DLD1 (cell line): Measurements from ENCODE around the gene MLYCD.

Experiments used
- in situ Hi-C: cut with HindIII; loops from 2 replicates; pipeline ENCODE4 v1.10.0; 2017; ENCODE audit warnings: low sequenced_read_pairs

The MLYCD gene

GRCh38 chr16:83968891-83969649 lies 70.2 kb downstream of the MLYCD start:
- in situ Hi-C loops = no loop called here

DNA sequence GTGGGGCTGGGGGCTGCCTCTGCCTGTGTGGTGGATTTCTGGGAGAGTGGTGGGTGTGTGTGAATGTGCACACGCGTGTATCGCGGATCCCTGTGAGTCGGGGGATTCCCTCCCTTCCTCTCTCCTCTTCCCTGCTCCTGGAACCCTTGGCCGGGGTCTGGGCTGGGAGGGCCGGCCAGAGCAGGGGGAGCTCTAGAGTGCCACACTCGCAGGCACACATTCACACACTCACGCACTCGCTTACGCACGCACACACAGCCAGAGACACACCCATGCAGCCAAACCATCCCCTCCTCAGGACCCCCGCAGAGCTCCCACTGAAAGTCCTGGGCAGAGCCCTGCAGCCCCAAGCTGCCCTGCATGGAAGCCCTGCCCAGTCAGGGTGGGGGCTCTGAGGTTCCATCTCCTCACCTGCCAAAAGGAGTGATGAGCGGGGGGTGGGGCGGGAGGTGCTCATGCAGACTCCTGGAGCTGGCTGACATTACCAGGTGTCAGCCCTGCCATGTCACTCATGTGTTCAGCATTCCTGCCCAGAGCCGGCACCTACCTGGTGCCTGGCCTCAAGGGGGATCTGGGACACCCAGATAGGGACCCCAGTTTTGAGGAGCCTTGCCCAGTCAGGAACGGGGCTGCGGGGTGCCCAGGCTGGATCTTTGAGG lies 71.0 kb downstream of the MLYCD start:
- in situ Hi-C loops = no loop called here

- in situ Hi-C loops = no loop called here
Measured at GRCh38 chr16:83970430-83970815, 71.5 kb downstream of the MLYCD start.

GRCh38 chr16:83971165-83972130 lies 72.5 kb downstream of the MLYCD start:
- in situ Hi-C loops = no loop called here

DNA sequence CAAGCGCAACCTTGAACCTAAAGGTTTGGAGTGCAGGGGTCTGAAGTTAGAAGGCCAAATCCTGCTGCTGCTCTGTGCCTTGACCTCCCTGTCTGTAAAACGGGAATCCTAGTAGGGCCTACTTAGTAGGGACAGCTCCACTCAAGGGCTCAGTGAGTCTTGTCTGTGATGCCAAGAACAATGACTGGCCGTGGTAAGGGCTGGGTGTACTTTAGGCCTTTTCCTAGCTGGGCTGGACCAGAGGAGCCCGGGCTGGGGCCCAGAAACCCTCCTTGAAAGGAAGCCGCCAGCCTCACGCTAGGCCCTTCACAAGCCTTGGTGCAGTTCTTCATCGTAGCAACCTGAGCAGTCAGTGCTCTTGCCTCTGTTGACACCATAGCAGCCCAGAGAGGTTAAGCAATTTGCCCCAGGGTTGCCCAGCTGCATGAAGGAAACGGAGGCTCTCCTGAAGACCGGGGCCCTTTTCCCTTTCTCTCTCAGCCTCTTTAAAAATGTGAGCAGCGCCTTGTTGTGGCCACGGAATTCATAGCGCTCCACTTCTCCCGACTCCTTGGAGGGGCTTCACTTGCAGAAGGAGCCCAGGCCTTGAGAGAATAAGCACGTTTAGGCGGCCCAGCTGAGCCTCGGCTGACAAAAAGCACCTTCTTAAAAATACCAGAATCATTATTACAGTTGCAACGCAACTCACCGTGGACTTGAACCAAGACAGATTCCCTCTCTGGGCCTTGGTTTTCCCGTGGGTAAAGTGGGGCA lies 73.5 kb downstream of the MLYCD start:
- in situ Hi-C loops = no loop called here

- in situ Hi-C loops = no loop called here
Measured at GRCh38 chr16:83973077-83973476, 74.2 kb downstream of the MLYCD start.

GRCh38 chr16:83973581-83974385 lies 74.9 kb downstream of the MLYCD start:
- in situ Hi-C loops = no loop called here

- in situ Hi-C loops = no loop called here
Measured at GRCh38 chr16:83974475-83974874, 75.6 kb downstream of the MLYCD start.

DNA sequence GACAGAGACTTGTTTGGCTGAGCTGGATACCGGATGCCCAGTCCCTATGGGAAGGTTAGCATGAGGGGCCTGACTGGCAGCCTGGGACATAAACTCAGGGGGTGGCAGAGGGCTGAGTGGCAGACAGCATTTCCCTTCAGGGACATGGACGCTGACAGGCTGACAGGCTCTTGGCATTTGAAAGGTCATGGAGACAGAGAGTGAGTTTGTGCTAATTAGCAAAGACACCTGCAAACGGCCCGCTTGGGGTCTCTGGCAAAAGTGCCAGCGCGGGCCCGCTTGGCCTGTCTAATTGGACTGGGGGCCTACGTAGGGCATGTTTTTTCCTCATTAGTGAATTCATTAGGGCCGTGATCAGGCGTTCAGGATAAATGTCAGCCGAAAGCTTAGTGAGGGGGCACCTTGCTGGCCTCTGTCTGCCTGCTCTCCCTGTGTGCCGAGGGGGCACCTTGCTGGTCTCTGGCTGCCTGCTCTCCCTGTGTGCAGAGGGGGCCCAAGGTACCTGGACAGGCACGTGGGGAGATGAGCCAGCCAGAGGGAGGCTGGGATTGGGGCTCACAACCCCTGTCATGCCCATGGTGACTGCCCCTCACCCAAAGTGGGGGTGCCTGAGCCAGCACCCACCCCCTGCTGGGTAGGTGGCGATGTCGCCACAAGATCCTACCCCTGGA lies 76.8 kb downstream of the MLYCD start:
- in situ Hi-C loops = no loop called here
